Measurements from ENCODE around the gene MXRA7.
"Not testable (repeated sequence)": the region's sequence is repeated elsewhere in the genome, so short reads cannot be mapped to it uniquely, and the experiment has no call there.

Gene MXRA7

GRCh38 chr17:76667786-76668453 is 42.8 kb downstream of the MXRA7 start:
- no peak overlapping the region for H3K4me3 ChIP-seq (ENCODE audit: low read length)
- DNase-seq (ENCODE audit: low read depth, low spot score), result no peak

GRCh38 chr17:76667491-76667755 is 43.3 kb downstream of the MXRA7 start:
- no peak for DNase-seq (ENCODE audit: low read depth, low spot score)
- H3K4me3 ChIP-seq (ENCODE audit: low read length), result no peak overlapping the region

- no peak overlapping the region for H3K4me3 ChIP-seq (ENCODE audit: low read length)
- DNase-seq (ENCODE audit: low read depth, low spot score), result no peak
These were observed 50.1 kb downstream of the MXRA7 start for GRCh38 chr17:76660656-76661042.

GRCh38 chr17:76659928-76660655 is 50.7 kb downstream of the MXRA7 start:
- H3K4me3 ChIP-seq (ENCODE audit: low read length), result no peak overlapping the region
- no peak for DNase-seq (ENCODE audit: low read depth, low spot score)

- no peak for DNase-seq (ENCODE audit: low read depth, low spot score)
- no peak overlapping the region for H3K4me3 ChIP-seq (ENCODE audit: low read length)
These were observed 52.5 kb downstream of the MXRA7 start for GRCh38 chr17:76658242-76658662.

- no peak for DNase-seq (ENCODE audit: low read depth, low spot score)
- H3K4me3 ChIP-seq (ENCODE audit: low read length), result no peak overlapping the region
These were observed 53.1 kb downstream of the MXRA7 start for GRCh38 chr17:76657505-76658241.

GRCh38 chr17:76654408-76654807 is 56.4 kb downstream of the MXRA7 start:
- DNase-seq (ENCODE audit: low read depth, low spot score), result no peak
- H3K4me3 ChIP-seq (ENCODE audit: low read length), result no peak overlapping the region

- no peak overlapping the region for H3K4me3 ChIP-seq (ENCODE audit: low read length)
- DNase-seq (ENCODE audit: low read depth, low spot score), result no peak
These were observed 60.3 kb downstream of the MXRA7 start for GRCh38 chr17:76650504-76650903.

- DNase-seq (ENCODE audit: low read depth, low spot score), result no peak
These were observed 64.1 kb downstream of the MXRA7 start for GRCh38 chr17:76646712-76647111.

GRCh38 chr17:76645481-76645880 is 65.3 kb downstream of the MXRA7 start:
- H3K4me3 ChIP-seq (ENCODE audit: low read length), result no peak overlapping the region
- no peak for DNase-seq (ENCODE audit: low read depth, low spot score)

More at GRCh38 chr17:76646712-76647111, 64.1 kb downstream of the MXRA7 start:
- no peak overlapping the region for H3K4me3 ChIP-seq (ENCODE audit: low read length)

- DNase-seq (ENCODE audit: low read depth, low spot score), result no peak
- H3K4me3 ChIP-seq (ENCODE audit: low read length), result no peak overlapping the region
These were observed 65.8 kb downstream of the MXRA7 start for GRCh38 chr17:76644995-76645394.

GRCh38 chr17:76643553-76644148 is 67.1 kb downstream of the MXRA7 start, which contains the start of gene ST6GALNAC1:
Gene ST6GALNAC1, minus strand, starts transcription at chr17:76643757. Its CDS starts 119 bp downstream, at chr17:76643638.
- H3K4me3 ChIP-seq (ENCODE audit: low read length), result no peak within 1 kb of the TSS
- peak; percentile 12 for DNase-seq (ENCODE audit: low read depth, low spot score)

- DNase-seq (ENCODE audit: low read depth, low spot score), result no peak
- no peak overlapping the region for H3K4me3 ChIP-seq (ENCODE audit: low read length)
These were observed 67.8 kb downstream of the MXRA7 start for GRCh38 chr17:76642994-76643393.

GRCh38 chr17:76642032-76642561 is 68.7 kb downstream of the MXRA7 start:
- DNase-seq (ENCODE audit: low read depth, low spot score), result no peak
- H3K4me3 ChIP-seq (ENCODE audit: low read length), result no peak overlapping the region

- DNase-seq (ENCODE audit: low read depth, low spot score), result no peak
- no peak overlapping the region for H3K4me3 ChIP-seq (ENCODE audit: low read length)
These were observed 69.3 kb downstream of the MXRA7 start for GRCh38 chr17:76641501-76641900.

- no peak overlapping the region for H3K4me3 ChIP-seq (ENCODE audit: low read length)
- no peak for DNase-seq (ENCODE audit: low read depth, low spot score)
These were observed 70.0 kb downstream of the MXRA7 start for GRCh38 chr17:76640550-76641380.

- DNase-seq (ENCODE audit: low read depth, low spot score), result no peak
- no peak overlapping the region for H3K4me3 ChIP-seq (ENCODE audit: low read length)
These were observed 72.5 kb downstream of the MXRA7 start for GRCh38 chr17:76638263-76638662.

- not testable (repeated sequence) for H3K4me3 ChIP-seq (ENCODE audit: low read length)
These were observed 74.1 kb downstream of the MXRA7 start for GRCh38 chr17:76636486-76637206.

More at GRCh38 chr17:76636486-76637206, 74.1 kb downstream of the MXRA7 start:
- not testable (repeated sequence) for DNase-seq (ENCODE audit: low read depth, low spot score)
